HUES64 (cell line): Measurements from ENCODE around the gene FERMT3.

Experiments
- H3K27ac ChIP-seq: 2 replicates; pipeline ENCODE4 v1.7.0; 2013; ENCODE audit warnings: low read depth, low read length, inconsistent platforms
- H3K27me3 ChIP-seq: 2 replicates; pipeline ENCODE4 v1.6.1; 2013; ENCODE audit warnings: mild to moderate bottlenecking, low read length; ENCODE audit not compliant: insufficient read depth
- H3K36me3 ChIP-seq: 2 replicates; pipeline ENCODE4 v1.6.1; 2013; ENCODE audit warnings: mild to moderate bottlenecking, low read length; ENCODE audit not compliant: insufficient read depth
- H3K4me1 ChIP-seq: 2 replicates; pipeline ENCODE4 v1.6.1; 2013; ENCODE audit warnings: mild to moderate bottlenecking, low read length, moderate library complexity; ENCODE audit not compliant: insufficient read depth
- H3K4me3 ChIP-seq: 2 replicates; pipeline ENCODE4 v1.5.1; 2013; ENCODE audit warnings: mild to moderate bottlenecking, low read length, moderate library complexity
- H3K9ac ChIP-seq: 2 replicates; pipeline ENCODE4 v1.6.1; 2013; ENCODE audit warnings: mild to moderate bottlenecking, low read depth, low read length
- H3K9me3 ChIP-seq: 2 replicates; pipeline ENCODE4 v1.6.1; 2013; ENCODE audit warnings: low read depth, low read length; ENCODE audit not compliant: insufficient read depth
- WGBS: fragments of 150-250, 120-280 bp; methylation state at CpG from one replicate; pipeline ENCODE4 v1.1.7; 2013; ENCODE audit warnings: missing lambda C conversion rate; 5-methylcytosine and 5-hydroxymethylcytosine counted together

Gene FERMT3

GRCh38 chr11:64237484-64237951 lies 31.0 kb downstream of the FERMT3 start:
- Histone ChIP-seq H3K4me1 (peaks cover 8% of the 10 kb centered on the region; the same call in 1 of the 2 replicates), H3K27ac (no peak overlapping the region), H3K27me3 (peaks cover 11% of the 10 kb centered on the region; the same call in 1 of the 2 replicates), H3K9me3 (no peaks in the 10 kb centered on the region), H3K9ac (no peak overlapping the region), H3K4me3 (no peak overlapping the region), H3K36me3 (peaks cover 9% of the 10 kb centered on the region)
- WGBS = 88% methylated on average over 12 of the region's 12 CpGs

GRCh38 chr11:64238076-64238475 lies 31.6 kb downstream of the FERMT3 start:
- Histone ChIP-seq H3K27ac (no peak overlapping the region), H3K9me3 (no peaks in the 10 kb centered on the region), H3K27me3 (peaks cover 5% of the 10 kb centered on the region; the same call in 1 of the 2 replicates), H3K36me3 (peaks cover 10% of the 10 kb centered on the region), H3K4me1 (peaks cover 10% of the 10 kb centered on the region; the same call in 1 of the 2 replicates), H3K9ac (no peak overlapping the region), H3K4me3 (no peak overlapping the region)
- WGBS = 89% methylated on average over 9 of the region's 9 CpGs

- no peak overlapping the region for H3K9ac ChIP-seq
- no peak overlapping the region for H3K27ac ChIP-seq
- H3K27me3 ChIP-seq = no peaks in the 10 kb centered on the region; the same call in 1 of the 2 replicates
- H3K4me3 ChIP-seq = no peak overlapping the region
- peaks cover 20% of the 10 kb centered on the region for H3K36me3 ChIP-seq
- H3K9me3 ChIP-seq = no peaks in the 10 kb centered on the region
- H3K4me1 ChIP-seq = peaks cover 15% of the 10 kb centered on the region; the same call in 1 of the 2 replicates
- WGBS = 95% methylated on average over 5 of the region's 5 CpGs
Observed at GRCh38 chr11:64238999-64239398, 32.5 kb downstream of the FERMT3 start.

- WGBS = 87% methylated on average over 11 of the region's 11 CpGs
- Histone ChIP-seq H3K4me3 (peak overlapping the region; percentile 76), H3K27me3 (no peaks in the 10 kb centered on the region; the same call in 1 of the 2 replicates), H3K36me3 (peaks cover 24% of the 10 kb centered on the region), H3K4me1 (peaks cover 15% of the 10 kb centered on the region; the same call in 1 of the 2 replicates), H3K9me3 (no peaks in the 10 kb centered on the region), H3K9ac (peak overlapping the region; percentile 89), H3K27ac (peak overlapping the region; percentile 99)
Observed at GRCh38 chr11:64239662-64240434, 33.3 kb downstream of the FERMT3 start.

GRCh38 chr11:64240435-64241240 lies 34.1 kb downstream of the FERMT3 start, which contains the start of gene FKBP2:
Gene FKBP2 (plus strand): TSS chr11:64241095. CDS start chr11:64242388, 1,293 bp downstream.
- WGBS = 3% methylated on average over 58 of the region's 58 CpGs
- peaks cover 15% of the 10 kb centered on the region; the same call in 1 of the 2 replicates for H3K4me1 ChIP-seq
- H3K4me3 ChIP-seq = peak within 1 kb of the TSS; percentile 76

GRCh38 chr11:64241241-64241490 lies 34.6 kb downstream of the FERMT3 start:
- Histone ChIP-seq H3K27ac (peak overlapping the region; percentile 99), H3K27me3 (no peaks in the 10 kb centered on the region), H3K9ac (peak overlapping the region; percentile 89), H3K4me3 (peak overlapping the region; percentile 76), H3K9me3 (no peaks in the 10 kb centered on the region), H3K4me1 (peaks cover 15% of the 10 kb centered on the region; the same call in 1 of the 2 replicates), H3K36me3 (peaks cover 28% of the 10 kb centered on the region)
- 3% methylated on average over 24 of the region's 24 CpGs for WGBS

More at GRCh38 chr11:64240435-64241240, 34.1 kb downstream of the FERMT3 start, which contains the start of gene FKBP2:
- Histone ChIP-seq H3K27ac (peak within 1 kb of the TSS; percentile 99), H3K36me3 (peaks cover 28% of the 10 kb centered on the region), H3K27me3 (no peaks in the 10 kb centered on the region), H3K9me3 (no peaks in the 10 kb centered on the region), H3K9ac (peak within 1 kb of the TSS; percentile 89)

- Histone ChIP-seq H3K4me3 (peak overlapping the region; percentile 76), H3K27me3 (no peaks in the 10 kb centered on the region), H3K9ac (peak overlapping the region; percentile 89), H3K36me3 (peaks cover 28% of the 10 kb centered on the region), H3K27ac (peak overlapping the region; percentile 91), H3K4me1 (peaks cover 15% of the 10 kb centered on the region; the same call in 1 of the 2 replicates), H3K9me3 (no peaks in the 10 kb centered on the region)
- WGBS = under 1% methylated on average over 62 of the region's 63 CpGs
Observed at GRCh38 chr11:64241491-64242374, 35.2 kb downstream of the FERMT3 start.

GRCh38 chr11:64243236-64243854 lies 36.8 kb downstream of the FERMT3 start:
- H3K27me3 ChIP-seq = no peaks in the 10 kb centered on the region
- H3K9ac ChIP-seq = no peak overlapping the region
- no peaks in the 10 kb centered on the region for H3K9me3 ChIP-seq
- H3K4me3 ChIP-seq = no peak overlapping the region
- H3K4me1 ChIP-seq = peaks cover 22% of the 10 kb centered on the region
- peaks cover 27% of the 10 kb centered on the region for H3K36me3 ChIP-seq
- no peak overlapping the region for H3K27ac ChIP-seq
- 89% methylated on average over 8 of the region's 8 CpGs for WGBS

GRCh38 chr11:64244107-64244506 lies 37.6 kb downstream of the FERMT3 start:
- Histone ChIP-seq H3K4me3 (no peak overlapping the region), H3K4me1 (peaks cover 30% of the 10 kb centered on the region), H3K27me3 (no peaks in the 10 kb centered on the region), H3K9ac (no peak overlapping the region), H3K27ac (no peak overlapping the region; the same call in 1 of the 2 replicates), H3K9me3 (no peaks in the 10 kb centered on the region), H3K36me3 (peaks cover 20% of the 10 kb centered on the region)
- 76% methylated on average over 5 of the region's 5 CpGs for WGBS

GRCh38 chr11:64244966-64245365 lies 38.4 kb downstream of the FERMT3 start:
- H3K4me3 ChIP-seq = peak overlapping the region; percentile 93
- H3K27me3 ChIP-seq = no peaks in the 10 kb centered on the region
- H3K27ac ChIP-seq = peak overlapping the region; percentile 84; the same call in 1 of the 2 replicates
- H3K4me1 ChIP-seq = peaks cover 34% of the 10 kb centered on the region
- 80% methylated on average over 5 of the region's 6 CpGs for WGBS
- H3K36me3 ChIP-seq = peaks cover 19% of the 10 kb centered on the region
- H3K9me3 ChIP-seq = no peaks in the 10 kb centered on the region
- peak overlapping the region; percentile 88; the same call in 1 of the 2 replicates for H3K9ac ChIP-seq
